ENCODE data around the gene ARAP2.

DNA sequence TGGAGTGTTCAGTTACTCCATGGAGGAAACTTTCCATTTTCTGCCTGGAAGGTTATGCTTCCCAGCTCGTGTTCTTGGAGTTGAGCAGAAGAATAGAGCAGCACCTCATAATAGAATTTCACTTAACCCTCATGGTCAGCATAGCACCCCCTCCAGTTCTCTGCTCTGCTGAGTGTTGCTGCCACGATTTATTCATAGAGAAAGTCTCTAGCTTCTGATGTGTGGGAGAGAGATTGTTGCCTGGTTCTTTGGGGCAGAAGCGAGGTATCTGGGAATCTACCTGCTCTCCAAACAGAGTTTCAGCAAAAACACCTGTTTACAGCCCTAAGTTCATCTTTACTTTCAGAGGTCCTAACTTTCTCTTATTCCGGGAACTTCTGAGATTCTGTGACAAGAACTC is 33.2 kb upstream of the ARAP2 start:
- TF ChIP-seq, protein P1, sequence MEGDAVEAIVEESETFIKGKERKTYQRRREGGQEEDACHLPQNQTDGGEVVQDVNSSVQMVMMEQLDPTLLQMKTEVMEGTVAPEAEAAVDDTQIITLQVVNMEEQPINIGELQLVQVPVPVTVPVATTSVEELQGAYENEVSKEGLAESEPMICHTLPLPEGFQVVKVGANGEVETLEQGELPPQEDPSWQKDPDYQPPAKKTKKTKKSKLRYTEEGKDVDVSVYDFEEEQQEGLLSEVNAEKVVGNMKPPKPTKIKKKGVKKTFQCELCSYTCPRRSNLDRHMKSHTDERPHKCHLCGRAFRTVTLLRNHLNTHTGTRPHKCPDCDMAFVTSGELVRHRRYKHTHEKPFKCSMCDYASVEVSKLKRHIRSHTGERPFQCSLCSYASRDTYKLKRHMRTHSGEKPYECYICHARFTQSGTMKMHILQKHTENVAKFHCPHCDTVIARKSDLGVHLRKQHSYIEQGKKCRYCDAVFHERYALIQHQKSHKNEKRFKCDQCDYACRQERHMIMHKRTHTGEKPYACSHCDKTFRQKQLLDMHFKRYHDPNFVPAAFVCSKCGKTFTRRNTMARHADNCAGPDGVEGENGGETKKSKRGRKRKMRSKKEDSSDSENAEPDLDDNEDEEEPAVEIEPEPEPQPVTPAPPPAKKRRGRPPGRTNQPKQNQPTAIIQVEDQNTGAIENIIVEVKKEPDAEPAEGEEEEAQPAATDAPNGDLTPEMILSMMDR (conservative IDR thresholded peaks at IDR 0.05; ENCODE audit: low read depth in 2 of 2): no peak
- TF ChIP-seq EZH2 (IDR thresholded peaks at IDR 0.05; ENCODE audit: low read depth, unreplicated experiment) (no peak), POLR2AphosphoS5 (IDR thresholded peaks at IDR 0.05; ENCODE audit: low read depth) (no peak), ZNF331 (CRISPR knock-in tag; IDR thresholded peaks at IDR 0.05; ENCODE audit: low read depth) (no peak), CREB1 (CRISPR knock-in tag; IDR thresholded peaks at IDR 0.05; ENCODE audit: low read depth) (no peak), JUNB (IDR thresholded peaks at IDR 0.05; ENCODE audit: unreplicated experiment) (no peak), ZNF114 (CRISPR knock-in tag; IDR thresholded peaks at IDR 0.05) (no peak)
- TF ChIP-seq, protein P2, sequence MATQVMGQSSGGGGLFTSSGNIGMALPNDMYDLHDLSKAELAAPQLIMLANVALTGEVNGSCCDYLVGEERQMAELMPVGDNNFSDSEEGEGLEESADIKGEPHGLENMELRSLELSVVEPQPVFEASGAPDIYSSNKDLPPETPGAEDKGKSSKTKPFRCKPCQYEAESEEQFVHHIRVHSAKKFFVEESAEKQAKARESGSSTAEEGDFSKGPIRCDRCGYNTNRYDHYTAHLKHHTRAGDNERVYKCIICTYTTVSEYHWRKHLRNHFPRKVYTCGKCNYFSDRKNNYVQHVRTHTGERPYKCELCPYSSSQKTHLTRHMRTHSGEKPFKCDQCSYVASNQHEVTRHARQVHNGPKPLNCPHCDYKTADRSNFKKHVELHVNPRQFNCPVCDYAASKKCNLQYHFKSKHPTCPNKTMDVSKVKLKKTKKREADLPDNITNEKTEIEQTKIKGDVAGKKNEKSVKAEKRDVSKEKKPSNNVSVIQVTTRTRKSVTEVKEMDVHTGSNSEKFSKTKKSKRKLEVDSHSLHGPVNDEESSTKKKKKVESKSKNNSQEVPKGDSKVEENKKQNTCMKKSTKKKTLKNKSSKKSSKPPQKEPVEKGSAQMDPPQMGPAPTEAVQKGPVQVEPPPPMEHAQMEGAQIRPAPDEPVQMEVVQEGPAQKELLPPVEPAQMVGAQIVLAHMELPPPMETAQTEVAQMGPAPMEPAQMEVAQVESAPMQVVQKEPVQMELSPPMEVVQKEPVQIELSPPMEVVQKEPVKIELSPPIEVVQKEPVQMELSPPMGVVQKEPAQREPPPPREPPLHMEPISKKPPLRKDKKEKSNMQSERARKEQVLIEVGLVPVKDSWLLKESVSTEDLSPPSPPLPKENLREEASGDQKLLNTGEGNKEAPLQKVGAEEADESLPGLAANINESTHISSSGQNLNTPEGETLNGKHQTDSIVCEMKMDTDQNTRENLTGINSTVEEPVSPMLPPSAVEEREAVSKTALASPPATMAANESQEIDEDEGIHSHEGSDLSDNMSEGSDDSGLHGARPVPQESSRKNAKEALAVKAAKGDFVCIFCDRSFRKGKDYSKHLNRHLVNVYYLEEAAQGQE (IDR thresholded peaks at IDR 0.05; ENCODE audit: unreplicated experiment): no peak

All from GM23338 (cell line).